GM12875 (cell line): ENCODE measurements around the gene ZNF433.

ENCODE experiments used
- H3K4me3 ChIP-seq: one replicate; pipeline ENCODE4 v1.5.1; 2011; ENCODE audit warnings: low read depth, low read length, control low read depth
- TF ChIP-seq, protein P1 (sequence below): IDR thresholded peaks from 2 replicates; pipeline ENCODE4 v1.5.1; 2011; ENCODE audit warnings: low read depth, mild to moderate bottlenecking, control low read depth, inconsistent platforms, low read length, moderate library complexity, borderline replicate concordance; ENCODE audit not compliant: insufficient read depth

The ZNF433 gene

GRCh38 chr19:11986754-11987153, 48.7 kb downstream of the ZNF433 start:
- TF ChIP-seq, protein P1, sequence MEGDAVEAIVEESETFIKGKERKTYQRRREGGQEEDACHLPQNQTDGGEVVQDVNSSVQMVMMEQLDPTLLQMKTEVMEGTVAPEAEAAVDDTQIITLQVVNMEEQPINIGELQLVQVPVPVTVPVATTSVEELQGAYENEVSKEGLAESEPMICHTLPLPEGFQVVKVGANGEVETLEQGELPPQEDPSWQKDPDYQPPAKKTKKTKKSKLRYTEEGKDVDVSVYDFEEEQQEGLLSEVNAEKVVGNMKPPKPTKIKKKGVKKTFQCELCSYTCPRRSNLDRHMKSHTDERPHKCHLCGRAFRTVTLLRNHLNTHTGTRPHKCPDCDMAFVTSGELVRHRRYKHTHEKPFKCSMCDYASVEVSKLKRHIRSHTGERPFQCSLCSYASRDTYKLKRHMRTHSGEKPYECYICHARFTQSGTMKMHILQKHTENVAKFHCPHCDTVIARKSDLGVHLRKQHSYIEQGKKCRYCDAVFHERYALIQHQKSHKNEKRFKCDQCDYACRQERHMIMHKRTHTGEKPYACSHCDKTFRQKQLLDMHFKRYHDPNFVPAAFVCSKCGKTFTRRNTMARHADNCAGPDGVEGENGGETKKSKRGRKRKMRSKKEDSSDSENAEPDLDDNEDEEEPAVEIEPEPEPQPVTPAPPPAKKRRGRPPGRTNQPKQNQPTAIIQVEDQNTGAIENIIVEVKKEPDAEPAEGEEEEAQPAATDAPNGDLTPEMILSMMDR: no peak
- no peak overlapping the region for H3K4me3 ChIP-seq

DNA sequence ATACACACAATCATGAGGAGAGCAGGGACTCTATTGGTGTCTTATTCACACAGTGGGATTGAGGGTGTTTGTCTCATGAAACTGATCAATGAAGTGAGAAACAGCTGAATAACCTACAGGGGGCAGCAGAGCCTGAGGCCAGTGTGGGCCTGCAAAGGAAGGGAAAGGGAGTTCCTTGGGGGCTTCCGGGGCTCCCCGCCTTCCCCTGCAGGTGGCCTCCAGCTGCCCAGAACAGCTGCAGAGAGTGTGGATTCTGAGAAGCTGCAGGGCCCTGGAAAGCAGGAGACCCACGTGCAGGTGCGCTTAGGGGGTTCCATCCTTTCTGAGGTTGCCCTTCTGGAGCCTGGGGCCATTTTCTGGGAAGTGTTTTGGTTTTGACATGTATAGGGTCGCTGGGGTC, 50.5 kb downstream of the ZNF433 start:
- H3K4me3 ChIP-seq: no peak overlapping the region
- TF ChIP-seq, protein P1: no peak

DNA sequence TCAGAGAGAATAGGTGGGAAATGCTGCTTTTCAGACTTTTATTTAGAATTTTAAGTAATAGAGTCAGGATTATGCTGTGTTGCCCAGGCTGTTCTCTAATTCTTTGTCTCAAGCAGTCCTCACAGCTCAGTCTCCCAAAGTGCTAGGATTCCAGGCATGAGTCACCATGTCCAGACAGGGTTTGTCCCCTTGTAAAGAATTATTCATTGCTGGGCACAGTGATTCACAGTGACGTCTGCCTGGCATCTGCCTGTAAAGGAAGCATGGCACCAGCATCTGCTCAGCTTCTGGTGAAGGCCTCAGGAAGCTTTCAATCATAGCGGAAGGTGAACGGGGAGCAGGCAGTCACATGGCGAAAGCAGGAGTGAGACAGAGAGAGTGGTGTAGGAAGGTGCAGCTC, 53.0 kb downstream of the ZNF433 start:
- TF ChIP-seq, protein P1: no peak
- H3K4me3 ChIP-seq: no peak overlapping the region

- H3K4me3 ChIP-seq: no peak overlapping the region
- TF ChIP-seq, protein P1: no peak
Measured at GRCh38 chr19:11979527-11979926, 56.0 kb downstream of the ZNF433 start.

- H3K4me3 ChIP-seq: no peak overlapping the region
- TF ChIP-seq, protein P1: no peak
Measured at GRCh38 chr19:11978492-11979100, 56.9 kb downstream of the ZNF433 start.

DNA sequence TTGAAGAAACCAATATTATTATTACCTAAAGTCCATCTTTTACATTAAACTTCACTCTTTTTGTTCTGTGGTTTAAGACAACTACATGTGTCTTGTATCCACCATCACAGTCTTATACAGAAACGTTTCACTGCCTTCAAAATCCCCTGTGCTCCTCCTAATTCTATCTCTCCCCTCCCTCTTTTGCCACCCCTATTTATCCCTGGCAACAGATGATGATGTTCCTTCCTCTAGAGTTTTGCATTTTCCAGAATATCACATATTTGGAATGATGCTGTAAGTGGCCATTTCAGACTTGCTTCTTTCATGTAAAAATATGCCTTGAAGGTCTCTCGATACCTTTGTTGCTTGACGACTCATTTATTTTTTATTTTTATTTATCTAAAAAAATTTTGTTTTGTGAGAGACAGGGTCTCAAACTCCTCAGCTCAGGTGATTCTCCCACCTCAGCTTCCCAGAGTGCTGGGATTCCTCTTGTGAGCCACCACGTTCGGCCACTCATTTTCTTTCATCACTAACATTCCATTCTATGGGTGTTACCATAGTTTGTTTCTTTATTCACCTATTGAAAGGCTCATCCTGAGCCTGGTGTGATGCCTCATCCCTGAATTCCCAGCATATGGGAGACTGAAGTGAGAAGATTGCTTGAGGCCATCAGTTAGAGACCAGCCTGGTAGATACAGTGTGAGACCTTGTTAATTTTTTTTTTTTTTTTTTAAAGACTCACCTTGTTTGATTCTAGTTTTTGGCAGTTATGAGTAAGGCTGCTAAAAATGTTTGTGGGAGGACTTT, 62.3 kb downstream of the ZNF433 start:
- TF ChIP-seq, protein P1: no peak

DNA sequence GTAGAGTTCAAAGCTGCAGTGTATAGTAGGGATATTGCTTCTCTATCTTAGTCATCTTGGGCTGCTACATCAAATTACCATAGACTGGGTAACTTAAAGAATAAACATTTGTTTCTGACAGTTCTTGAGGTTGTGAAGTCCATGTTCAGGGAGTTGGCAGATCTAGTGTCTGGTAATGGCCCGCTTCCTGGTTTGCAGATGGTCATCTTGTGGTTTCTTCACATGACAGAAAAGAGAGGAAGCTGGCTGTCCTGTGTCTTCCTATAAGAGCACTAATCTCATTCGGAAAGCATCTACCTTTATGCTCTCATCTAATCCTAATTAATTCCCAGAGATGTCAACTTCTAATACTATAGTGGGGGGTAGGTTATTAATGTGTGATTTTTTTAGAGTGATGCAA, 64.4 kb downstream of the ZNF433 start:
- no peak overlapping the region for H3K4me3 ChIP-seq
- TF ChIP-seq, protein P1: no peak

More for the DNA sequence above, 62.3 kb downstream of the ZNF433 start:
- no peak overlapping the region for H3K4me3 ChIP-seq
